H1 (cell line): ENCODE data around the gene JAG2. TPM values are rescaled to one million over a fixed set of nuclear protein-coding genes. Genes with fewer than 3 reads are reported as not detected.

Source experiments
- CTCF ChIA-PET: fragments of 300-600 bp; sonication (Branson Sonifier 250); formaldehyde crosslinking; loops from one replicate; lab custom pipeline; 2021; ENCODE audit not compliant: partially characterized antibody; lab: Charles Lee
- POLR2A ChIA-PET: fragments of 300-600 bp; sonication (Branson Sonifier 250); formaldehyde crosslinking; loops from one replicate; lab custom pipeline; 2021; ENCODE audit warnings: inconsistent platforms; ENCODE audit not compliant: partially characterized antibody; lab: Charles Lee
- DNase-seq, 2 experiments: peaks; one replicate each; pipeline versions ENCODE4 v3.0.0 to v3.0.0-alpha.2; 2010 to 2022; ENCODE audit warnings: low spot score in 2 of 2, low read depth in 1 of 2, mixed read lengths in 1 of 2
- FAIRE-seq: peaks from 2 replicates; lab custom pipeline; 2011; peaks lifted over from hg19 to GRCh38; lab: Jason Lieb, UNC
- H2AFZ ChIP-seq: 2 replicates; pipeline ENCODE4 v1.8.1; 2012; ENCODE audit warnings: low read length, inconsistent platforms
- H2AK5ac ChIP-seq: 2 replicates; pipeline ENCODE4 v1.6.1; 2013; ENCODE audit warnings: low read depth, low read length
- H2BK120ac ChIP-seq: replicated peaks from 2 replicates; pipeline ENCODE3; 2013; ENCODE audit warnings: low read depth, low read length, inconsistent platforms
- H2BK12ac ChIP-seq: 2 replicates; pipeline ENCODE4 v1.6.1; 2013; ENCODE audit warnings: low read depth, low read length
- H2BK15ac ChIP-seq: 2 replicates; pipeline ENCODE4 v1.6.1; 2013; ENCODE audit warnings: low read length
- H2BK20ac ChIP-seq: 2 replicates; pipeline ENCODE4 v1.6.1; 2013; ENCODE audit warnings: low read length
- H2BK5ac ChIP-seq: 2 replicates; pipeline ENCODE4 v1.6.1; 2013; ENCODE audit warnings: low read depth, low read length
- H3K14ac ChIP-seq: 2 replicates; pipeline ENCODE4 v1.6.1; 2013; ENCODE audit warnings: inconsistent platforms; ENCODE audit not compliant: insufficient read length
- H3K18ac ChIP-seq: 2 replicates; pipeline ENCODE4 v1.6.1; 2013; ENCODE audit warnings: low read length; ENCODE audit errors: extremely low read depth
- H3K23ac ChIP-seq: 2 replicates; pipeline ENCODE4 v1.6.1; 2013; ENCODE audit warnings: inconsistent platforms; ENCODE audit not compliant: insufficient read length
- H3K23me2 ChIP-seq: 2 replicates; pipeline ENCODE4 v1.6.1; 2013; ENCODE audit warnings: low read depth, low read length
- H3K27ac ChIP-seq: 2 replicates; pipeline ENCODE4 v1.6.1; 2011; ENCODE audit warnings: low read depth, low read length, inconsistent platforms
- H3K27me3 ChIP-seq, 4 experiments: replicated peaks in 1 of 4; 1 replicate in 1 of 4; 2 replicates in 3 of 4; pipeline versions ENCODE4 v1.6.1 to v1.8.1; 2011 to 2013; ENCODE audit warnings: low read length in 3 of 4, mild to moderate bottlenecking in 3 of 4, inconsistent platforms in 2 of 4, mixed read lengths in 2 of 4, moderate library complexity in 1 of 4; ENCODE audit not compliant: control insufficient read depth in 3 of 4, insufficient read depth in 3 of 4; ENCODE audit errors: extremely low read depth in 1 of 4
- H3K36me3 ChIP-seq, 4 experiments: 2 replicates each; pipeline versions ENCODE4 v1.6.1 to v1.8.1; 2011 to 2013; ENCODE audit warnings: mild to moderate bottlenecking in 4 of 4, low read length in 3 of 4, moderate library complexity in 2 of 4, control low read depth in 1 of 4, inconsistent platforms in 1 of 4; ENCODE audit not compliant: insufficient read depth in 4 of 4, control insufficient read depth in 2 of 4
- H3K4ac ChIP-seq: replicated peaks from 2 replicates; pipeline ENCODE3; 2013; ENCODE audit warnings: low read length, low read depth, mixed read lengths, inconsistent platforms; ENCODE audit not compliant: insufficient read length
- H3K4me1 ChIP-seq, 4 experiments: replicated peaks in 1 of 4; 1 replicate in 1 of 4; 2 replicates in 3 of 4; pipeline versions ENCODE4 v1.6.1 to v1.8.1; 2011 to 2013; ENCODE audit warnings: low read length in 3 of 4, inconsistent platforms in 2 of 4, mixed read lengths in 1 of 4; ENCODE audit not compliant: insufficient read depth in 4 of 4, control insufficient read depth in 3 of 4
- H3K4me2 ChIP-seq, 2 experiments: 2 replicates each; pipeline versions ENCODE4 v1.6.1 to v1.8.1; 2011 to 2013; ENCODE audit warnings: low read depth in 2 of 2, low read length in 2 of 2, control low read depth in 1 of 2, inconsistent platforms in 1 of 2, mild to moderate bottlenecking in 1 of 2; ENCODE audit not compliant: insufficient read depth in 1 of 2
- H3K4me3 ChIP-seq, 4 experiments: fragments of 200-600, 300-600 bp in 1 of 4; sonication (generic), shearing (Covaris generic), sonication (Bioruptor Twin) in 1 of 4; 2 replicates each; pipeline versions ENCODE4 v1.5.1 to v1.8.1; 2011 to 2016; ENCODE audit warnings: low read length in 4 of 4, low read depth in 3 of 4, control low read depth in 2 of 4, inconsistent platforms in 2 of 4, mild to moderate bottlenecking in 2 of 4, mixed read lengths in 1 of 4, moderate library complexity in 1 of 4; ENCODE audit not compliant: insufficient read depth in 2 of 4; ENCODE audit errors: extremely low read depth in 1 of 4
- H3K56ac ChIP-seq: replicated peaks from 2 replicates; pipeline ENCODE3; 2013; ENCODE audit warnings: low read depth, mild to moderate bottlenecking, mixed read lengths, low read length, inconsistent platforms; ENCODE audit not compliant: insufficient read length
- H3K79me1 ChIP-seq: 2 replicates; pipeline ENCODE4 v1.6.1; 2013; ENCODE audit warnings: low read depth, low read length, control low read depth
- H3K79me2 ChIP-seq, 2 experiments: 2 replicates each; pipeline versions ENCODE4 v1.6.1 to v1.8.1; 2012 to 2013; ENCODE audit warnings: low read length in 2 of 2, mild to moderate bottlenecking in 2 of 2, inconsistent platforms in 1 of 2; ENCODE audit not compliant: insufficient read depth in 2 of 2, control insufficient read depth in 1 of 2
- H3K9ac ChIP-seq, 4 experiments: replicated peaks in 1 of 4; 1 replicate in 1 of 4; 2 replicates in 3 of 4; pipeline versions ENCODE4 v1.6.1 to v1.8.1; 2011 to 2013; ENCODE audit warnings: low read depth in 3 of 4, low read length in 3 of 4, control low read depth in 2 of 4, mild to moderate bottlenecking in 2 of 4, moderate library complexity in 2 of 4, inconsistent platforms in 1 of 4; ENCODE audit errors: extremely low read depth in 1 of 4
- H3K9me3 ChIP-seq, 2 experiments: 2 replicates each; pipeline versions ENCODE4 v1.6.1 to v1.8.1; 2012 to 2013; ENCODE audit warnings: mild to moderate bottlenecking in 2 of 2, moderate library complexity in 2 of 2, control low read depth in 1 of 2, inconsistent platforms in 1 of 2, low read depth in 1 of 2, low read length in 1 of 2, mixed read lengths in 1 of 2; ENCODE audit not compliant: insufficient read depth in 2 of 2
- H4K20me1 ChIP-seq, 2 experiments: replicated peaks in 1 of 2; 2 replicates each; pipeline versions ENCODE3 to v1.8.1; 2011 to 2013; ENCODE audit warnings: inconsistent platforms in 2 of 2, low read length in 2 of 2, mild to moderate bottlenecking in 1 of 2; ENCODE audit not compliant: insufficient read depth in 2 of 2, control insufficient read depth in 1 of 2
- H4K5ac ChIP-seq: 2 replicates; pipeline ENCODE4 v1.6.1; 2013; ENCODE audit warnings: low read length, low read depth, mixed read lengths, inconsistent platforms; ENCODE audit not compliant: insufficient read length
- H4K8ac ChIP-seq: 2 replicates; pipeline ENCODE4 v1.8.0; 2013; ENCODE audit warnings: mild to moderate bottlenecking, moderate library complexity, low read length, inconsistent platforms; ENCODE audit not compliant: insufficient read depth; ENCODE audit errors: extremely low read depth
- H4K91ac ChIP-seq: replicated peaks from 2 replicates; pipeline ENCODE3; 2013; ENCODE audit warnings: low read length, mixed read lengths, inconsistent platforms; ENCODE audit not compliant: insufficient read length
- EZH2 ChIP-seq: fragments of 200-600 bp; sonication (generic); IDR thresholded peaks from 2 replicates; pipeline ENCODE4 v1.7.1; 2012; ENCODE audit warnings: low read depth, mild to moderate bottlenecking, moderate library complexity, low read length, inconsistent platforms; ENCODE audit not compliant: severe bottlenecking
- GABPA ChIP-seq: IDR thresholded peaks from 2 replicates; pipeline ENCODE4 v1.6.1; 2011; ENCODE audit warnings: mild to moderate bottlenecking, low read length, moderate library complexity, borderline replicate concordance; ENCODE audit not compliant: insufficient read depth
- POLR2AphosphoS5 ChIP-seq: IDR thresholded peaks from 2 replicates; pipeline ENCODE4 v1.6.1; 2011; ENCODE audit warnings: low read depth, low read length
- SAP30 ChIP-seq: fragments of 300-600 bp; sonication (generic); IDR thresholded peaks from 2 replicates; pipeline ENCODE4 v1.7.1; 2012; ENCODE audit warnings: low read length, moderate library complexity, mild to moderate bottlenecking, inconsistent platforms; ENCODE audit not compliant: insufficient read depth, insufficient replicate concordance
- TBP ChIP-seq: IDR thresholded peaks from 2 replicates; pipeline ENCODE4 v1.6.1; 2011; ENCODE audit warnings: low read depth, low read length, improper control_type of control experiment
- YY1 ChIP-seq: IDR thresholded peaks from 2 replicates; pipeline ENCODE4 v1.6.1; 2011; ENCODE audit warnings: low read depth, mild to moderate bottlenecking, low read length
- WGBS, 2 experiments: shearing (Covaris generic) in 1 of 2; methylation state at CpG; one replicate each; pipeline versions ENCODE4 v1.1.6 to v1.1.7; 2013 to 2015; ENCODE audit warnings: low lambda C conversion rate in 2 of 2, mixed read lengths in 2 of 2, inconsistent platforms in 1 of 2, low coverage in 1 of 2, missing lambda C conversion rate in 1 of 2; ENCODE audit not compliant: insufficient replicate concordance in 2 of 2, insufficient coverage in 1 of 2, insufficient read length in 1 of 2; ENCODE audit errors: extremely low coverage in 1 of 2, missing lambda C conversion rate in 1 of 2; 5-methylcytosine and 5-hydroxymethylcytosine counted together
- polyA plus RNA-seq, 7 experiments: library from polyadenylated mRNA; depleted of rRNA in 3 of 7; stranded (reverse) in 5 of 7; unstranded in 2 of 7; fragments of >200 nt in 5 of 7; fragments of 200-250 nt in 2 of 7; gene quantifications; 1 replicate in 5 of 7; 2 replicates in 1 of 7; 4 replicates in 1 of 7; pipeline versions ENCODE4 v1.2.1 to v1.2.3, GENCODE V29; 2011 to 2013; ENCODE audit warnings: missing spikeins in 2 of 7, mixed read lengths in 2 of 7
- total RNA-seq: library from RNA; stranded (reverse); fragmentation: NEBNext Ultra II Directional; extraction: Animal tissue kit (Norgen Biotek cat#: 25700); gene quantifications from 2 replicates; pipeline ENCODE4 v1.2.1, GENCODE V29; 2021
- TF ChIP-seq, protein P1 (sequence below): IDR thresholded peaks from 2 replicates; pipeline ENCODE4 v1.6.1; 2012; ENCODE audit warnings: inconsistent platforms

Gene JAG2
- total and polyA plus RNA-seq, 2 of the 8 experiments (the other 6 are each of a cell fraction or from before 2014, with no cell fraction given): 2.8 to 6.2 TPM

GRCh38 chr14:105142651-105143450, 25.7 kb downstream of the JAG2 start:
- no peak overlapping the region for H2BK15ac ChIP-seq
- CTCF ChIA-PET: no interaction called here
- H2AK5ac ChIP-seq: no peak overlapping the region
- no peak overlapping the region for H3K9ac ChIP-seq
- peaks cover 0 to 4% of the 10 kb centered on the region in 2 experiments for H4K20me1 ChIP-seq
- no peaks in the 10 kb centered on the region for H3K79me2 ChIP-seq
- no peak overlapping the region for H2BK12ac ChIP-seq
- H3K23me2 ChIP-seq: no peaks in the 10 kb centered on the region
- POLR2A ChIA-PET: no interaction called here
- no peaks in the 10 kb centered on the region for H3K79me1 ChIP-seq
- no peak overlapping the region for H2BK120ac ChIP-seq
- H4K5ac ChIP-seq: no peak overlapping the region
- H2BK5ac ChIP-seq: no peak overlapping the region
- DNase-seq: no peak
- WGBS, 2 experiments: 97% methylated on average over 50 of the region's 60 CpGs; no CpG with 5 or more reads in 1 of the 2 experiments
- H3K4ac ChIP-seq: no peak overlapping the region
- peaks cover 5 to 16% of the 10 kb centered on the region in 2 experiments for H3K9me3 ChIP-seq
- no peak overlapping the region for H3K56ac ChIP-seq
- H3K4me3 ChIP-seq: no peak overlapping the region
- no peak overlapping the region for H3K14ac ChIP-seq
- no peak overlapping the region for H2BK20ac ChIP-seq
- no peak overlapping the region for H3K18ac ChIP-seq
- H3K36me3 ChIP-seq: peaks cover 0 to 4% (median 0%) of the 10 kb centered on the region in 4 experiments; a peak in 2 of 8 replicates
- no peak overlapping the region for H3K27ac ChIP-seq
- no peak overlapping the region for H4K91ac ChIP-seq
- no peak overlapping the region; the same call in 1 of the 2 replicates for H4K8ac ChIP-seq
- H3K4me2 ChIP-seq: no peak overlapping the region
- no peak overlapping the region for H3K23ac ChIP-seq
- no peaks in the 10 kb centered on the region for H3K27me3 ChIP-seq
- no peak overlapping the region for H2AFZ ChIP-seq
- H3K4me1 ChIP-seq: no peaks in the 10 kb centered on the region
- FAIRE-seq: no peak
- TF ChIP-seq SAP30: no peak
- no peak for TF ChIP-seq TBP
- TF ChIP-seq GABPA: no peak
- TF ChIP-seq POLR2AphosphoS5: no peak
- TF ChIP-seq, protein P1, sequence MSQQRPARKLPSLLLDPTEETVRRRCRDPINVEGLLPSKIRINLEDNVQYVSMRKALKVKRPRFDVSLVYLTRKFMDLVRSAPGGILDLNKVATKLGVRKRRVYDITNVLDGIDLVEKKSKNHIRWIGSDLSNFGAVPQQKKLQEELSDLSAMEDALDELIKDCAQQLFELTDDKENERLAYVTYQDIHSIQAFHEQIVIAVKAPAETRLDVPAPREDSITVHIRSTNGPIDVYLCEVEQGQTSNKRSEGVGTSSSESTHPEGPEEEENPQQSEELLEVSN: no peak
- no peak for TF ChIP-seq EZH2
- no peak for TF ChIP-seq YY1
